ENCODE measurements around the gene LRRTM1. TPM values are rescaled to one million over a fixed set of nuclear protein-coding genes. Genes with fewer than 3 reads are reported as not detected.

Gene LRRTM1
- total and polyA plus RNA-seq, 2 donors (not counting 3 experiments of a cell fraction or from before 2014, with no cell fraction given) = not detected

DNA sequence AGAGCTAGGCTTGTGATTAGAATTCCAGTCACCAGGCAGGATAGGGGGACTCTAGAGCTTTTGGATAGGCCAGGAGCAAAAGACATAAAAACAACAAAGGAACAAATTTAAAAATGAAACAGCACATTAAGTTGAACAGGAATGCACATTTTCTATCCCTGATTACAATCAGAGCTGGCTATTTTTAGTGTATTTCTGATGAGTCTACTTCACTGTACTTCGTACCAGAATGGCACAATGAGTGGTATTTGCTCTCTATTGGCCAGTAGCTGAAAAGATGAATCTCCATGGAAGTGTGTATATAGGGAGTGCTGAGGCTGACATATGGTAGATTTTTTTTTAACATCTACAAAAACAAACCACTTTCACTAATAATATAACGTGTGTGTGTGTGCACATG is 34.2 kb upstream of the LRRTM1 start:
- peaks cover under 1% of the 10 kb centered on the region for H3K9me3 ChIP-seq (replicated peaks; ENCODE audit: control insufficient read depth, insufficient read depth, low read length)
- no peaks in the 10 kb centered on the region for H3K4me1 ChIP-seq (ENCODE audit: control insufficient read depth, extremely low read depth, insufficient read depth, low read length)
- TF ChIP-seq FOS (IDR thresholded peaks at IDR 0.05; ENCODE audit: borderline replicate concordance, insufficient read depth, low read length) (no peak), POLR2AphosphoS5 (IDR thresholded peaks at IDR 0.05; ENCODE audit: insufficient read depth, low read depth, low read length) (no peak), MYC (IDR thresholded peaks at IDR 0.05; ENCODE audit: low read depth, low read length) (no peak), GATA2 (IDR thresholded peaks at IDR 0.05; ENCODE audit: insufficient read depth, insufficient read length, low read depth, low read length) (no peak), JUN (IDR thresholded peaks at IDR 0.05; ENCODE audit: borderline replicate concordance, insufficient read depth, insufficient read length, low read depth) (no peak), EZH2 (IDR thresholded peaks at IDR 0.05; ENCODE audit: borderline replicate concordance, low read depth, low read length, severe bottlenecking) (no peak), POLR2A (IDR thresholded peaks at IDR 0.05; ENCODE audit: low read depth, low read length) (no peak)
- TF ChIP-seq, protein P1, sequence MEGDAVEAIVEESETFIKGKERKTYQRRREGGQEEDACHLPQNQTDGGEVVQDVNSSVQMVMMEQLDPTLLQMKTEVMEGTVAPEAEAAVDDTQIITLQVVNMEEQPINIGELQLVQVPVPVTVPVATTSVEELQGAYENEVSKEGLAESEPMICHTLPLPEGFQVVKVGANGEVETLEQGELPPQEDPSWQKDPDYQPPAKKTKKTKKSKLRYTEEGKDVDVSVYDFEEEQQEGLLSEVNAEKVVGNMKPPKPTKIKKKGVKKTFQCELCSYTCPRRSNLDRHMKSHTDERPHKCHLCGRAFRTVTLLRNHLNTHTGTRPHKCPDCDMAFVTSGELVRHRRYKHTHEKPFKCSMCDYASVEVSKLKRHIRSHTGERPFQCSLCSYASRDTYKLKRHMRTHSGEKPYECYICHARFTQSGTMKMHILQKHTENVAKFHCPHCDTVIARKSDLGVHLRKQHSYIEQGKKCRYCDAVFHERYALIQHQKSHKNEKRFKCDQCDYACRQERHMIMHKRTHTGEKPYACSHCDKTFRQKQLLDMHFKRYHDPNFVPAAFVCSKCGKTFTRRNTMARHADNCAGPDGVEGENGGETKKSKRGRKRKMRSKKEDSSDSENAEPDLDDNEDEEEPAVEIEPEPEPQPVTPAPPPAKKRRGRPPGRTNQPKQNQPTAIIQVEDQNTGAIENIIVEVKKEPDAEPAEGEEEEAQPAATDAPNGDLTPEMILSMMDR (IDR thresholded peaks at IDR 0.05; ENCODE audit: extremely low read depth in 1 of 2, insufficient read depth in 1 of 2, low read depth in 1 of 2, low read length in 2 of 2) = no peak
- TF ChIP-seq, protein P2, sequence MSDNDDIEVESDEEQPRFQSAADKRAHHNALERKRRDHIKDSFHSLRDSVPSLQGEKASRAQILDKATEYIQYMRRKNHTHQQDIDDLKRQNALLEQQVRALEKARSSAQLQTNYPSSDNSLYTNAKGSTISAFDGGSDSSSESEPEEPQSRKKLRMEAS (IDR thresholded peaks at IDR 0.05; ENCODE audit: insufficient read depth, insufficient read length) = no peak
- no TSS peak for BruUV-seq (replicated peaks)
- H2AFZ ChIP-seq (ENCODE audit: low read depth, low read length) = no peak overlapping the region
- dilution Hi-C loops (cut with MboI; ENCODE audit: extremely low pct_ligation_motif_present, low sequenced_read_pairs) = no loop called here
- no peaks in the 10 kb centered on the region for H4K20me1 ChIP-seq (replicated peaks; ENCODE audit: control insufficient read depth, extremely low read depth, insufficient read depth, low read length)
- H3K4me2 ChIP-seq (ENCODE audit: insufficient read depth, low read length) = no peak overlapping the region
- DNase-seq (ENCODE audit: low read depth, low spot score) (no peak), FAIRE-seq (no peak)
- H3K79me2 ChIP-seq (ENCODE audit: control insufficient read depth, insufficient read depth, low read length) = no peaks in the 10 kb centered on the region
- intact Hi-C loops (cut with micrococcal nuclease) = no loop called here
- H3K27me3 ChIP-seq (ENCODE audit: control insufficient read depth in 2 of 2, insufficient read depth in 2 of 2, low read length in 2 of 2) = no peaks in the 10 kb centered on the region
- no peaks in the 10 kb centered on the region for H3K36me3 ChIP-seq (ENCODE audit: control insufficient read depth in 2 of 2, extremely low read depth in 1 of 2, insufficient read depth in 2 of 2, low read length in 2 of 2)
- POLR2A ChIA-PET = no interaction called here
- no peak overlapping the region for H3K27ac ChIP-seq (ENCODE audit: insufficient read depth, low read depth, low read length)
- no peak overlapping the region for H3K9ac ChIP-seq (replicated peaks; ENCODE audit: extremely low read depth, insufficient read depth, low read length)
- H3K9me1 ChIP-seq (replicated peaks; ENCODE audit: control insufficient read depth, extremely low read depth, insufficient read depth, low read length) = no peaks in the 10 kb centered on the region
- H3K4me3 ChIP-seq (replicated peaks in 1 of 3; ENCODE audit: insufficient read depth in 1 of 3, low read depth in 1 of 3, low read length in 3 of 3) = no peak overlapping the region
- CTCF ChIA-PET = no interaction called here
